Right kidney (tissue), 1 donor: ENCODE results near the gene DOCK6.
A peak's percentile ranks its signal among the peaks of the same experiment; 100 is the strongest.
"Not testable (repeated sequence)": the region's sequence is repeated elsewhere in the genome, so short reads cannot be mapped to it uniquely, and the experiment has no call there.

ENCODE experiments used
- DNase-seq: peaks from one replicate; pipeline ENCODE4 v3.0.0-alpha.2; 2016

Gene DOCK6

DNA sequence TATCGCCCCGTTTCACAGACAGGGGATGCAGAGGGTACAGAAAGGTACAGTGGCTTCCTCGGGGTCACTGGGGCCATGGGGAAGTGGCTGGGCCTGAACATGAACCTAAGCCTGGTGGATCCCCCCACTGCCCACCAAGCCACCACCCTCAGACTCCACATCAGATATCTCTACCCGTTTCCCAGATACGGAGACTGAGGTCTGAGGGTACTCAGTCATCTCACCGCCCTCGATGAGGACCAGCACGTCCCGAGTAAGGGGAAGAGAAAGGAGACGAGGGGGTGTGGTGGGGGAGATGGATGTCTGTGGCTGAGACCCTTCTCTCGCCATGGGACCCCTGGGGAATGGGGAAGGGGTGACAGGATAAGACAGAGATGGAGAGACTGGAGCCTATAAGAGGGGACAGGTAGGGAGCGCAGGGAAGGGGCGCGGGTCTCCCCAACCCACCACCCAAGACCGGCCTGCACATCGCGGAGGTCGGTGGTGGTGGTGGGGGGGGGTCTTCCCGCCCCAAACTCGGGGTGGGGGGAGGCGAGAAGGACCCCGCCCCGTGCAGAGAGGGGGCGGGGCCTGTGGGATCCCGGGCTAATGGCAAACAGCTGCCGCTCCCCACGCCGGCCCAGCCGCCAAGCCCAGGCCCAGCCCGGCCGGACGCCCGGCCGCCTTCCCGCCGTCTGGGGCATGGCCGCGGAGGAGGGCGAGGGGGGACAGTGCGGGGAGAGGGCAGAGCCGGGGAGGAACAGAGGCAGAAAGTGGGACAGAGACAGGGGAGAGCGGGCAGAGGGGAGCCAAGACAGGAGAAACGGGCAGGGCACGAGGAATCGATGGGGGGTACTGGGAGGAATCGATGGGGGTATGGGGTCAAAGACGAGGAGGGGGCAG is 65.7 kb downstream of the DOCK6 start:
- DNase-seq: peak; percentile 36

DNA sequence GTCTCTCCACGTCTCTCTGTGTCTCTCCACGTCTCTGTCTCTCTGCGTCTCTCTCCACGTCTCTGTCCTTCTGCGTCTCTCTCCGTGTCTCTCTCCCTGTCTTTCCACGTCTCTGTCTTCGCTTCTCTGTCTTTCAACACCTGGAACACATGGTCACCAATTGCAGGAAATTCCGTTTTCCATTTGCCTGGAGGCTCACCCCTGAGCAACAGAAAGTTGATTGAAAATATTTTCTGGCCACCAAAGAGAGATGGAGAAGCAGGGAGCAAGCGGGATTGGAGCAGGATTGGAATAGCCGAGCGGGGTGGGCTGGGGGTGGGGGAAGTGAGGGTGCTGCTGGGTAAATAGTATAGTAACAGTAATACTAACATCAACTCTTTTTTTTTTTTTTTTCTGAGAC is 66.6 kb downstream of the DOCK6 start:
- no peak for DNase-seq

DNA sequence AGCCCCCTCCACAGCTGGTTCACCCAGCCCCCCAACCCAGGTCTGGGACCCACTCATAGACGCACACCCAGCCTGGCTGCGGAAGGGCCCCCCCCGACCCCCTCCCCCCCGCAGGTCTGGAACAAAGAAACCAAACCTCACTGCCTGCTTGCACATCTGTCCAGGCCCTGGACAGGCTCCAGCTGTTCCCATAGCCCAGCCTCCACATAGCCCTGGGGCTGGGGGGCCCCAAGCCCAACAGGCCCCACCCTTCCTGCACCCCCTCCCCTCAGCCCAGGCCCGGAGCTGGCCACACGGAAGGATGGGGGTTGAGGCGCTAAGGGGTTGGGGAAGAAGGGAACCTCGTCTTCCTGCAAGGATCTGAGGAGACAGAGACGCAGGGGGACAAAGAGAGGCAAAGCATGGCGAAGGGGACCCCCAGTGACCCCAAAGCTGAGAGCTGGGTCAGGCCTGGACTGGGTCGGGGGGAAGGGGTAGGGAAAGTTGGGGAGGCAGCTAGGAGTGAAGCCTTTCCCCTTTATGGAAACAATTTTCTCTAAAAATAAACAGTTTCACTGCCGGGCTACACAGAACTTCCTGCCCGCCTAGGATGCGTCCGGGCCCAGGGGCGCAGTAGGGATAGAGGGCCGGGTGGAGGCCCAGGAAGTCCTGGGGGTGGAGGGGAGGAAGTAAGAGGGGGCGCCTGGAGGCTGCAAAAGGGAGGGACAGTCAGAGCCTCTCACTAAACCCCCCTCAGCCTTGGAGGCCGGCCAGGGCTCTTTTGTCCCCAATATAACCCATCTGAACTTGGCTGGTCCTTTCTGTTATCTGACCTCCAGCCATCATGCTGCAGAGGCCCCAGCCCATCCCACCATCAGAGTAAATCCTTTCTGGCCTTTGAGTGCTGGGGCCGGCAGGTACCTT is 67.4 kb downstream of the DOCK6 start:
- peak; percentile 52 for DNase-seq

DNA sequence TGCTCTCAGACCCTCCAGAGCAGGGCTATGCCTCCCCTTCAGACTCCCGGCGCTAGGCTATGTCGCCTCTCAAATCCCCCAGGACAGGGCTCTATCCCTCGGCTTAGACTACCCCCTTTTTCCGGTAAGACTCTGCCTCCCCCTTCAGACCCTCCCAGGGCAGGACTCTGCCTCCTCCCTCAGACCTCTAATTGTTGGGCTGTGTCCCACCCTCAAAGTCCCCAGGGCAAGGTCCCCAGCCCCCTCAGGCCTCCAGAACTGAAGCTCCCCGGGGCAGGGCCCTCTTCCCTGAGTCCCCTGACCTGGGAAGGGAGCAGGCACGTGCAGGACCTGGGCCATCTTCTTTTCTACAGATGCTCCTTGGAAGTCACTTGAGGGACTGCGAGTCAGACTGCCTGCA is 68.2 kb downstream of the DOCK6 start:
- DNase-seq: no peak

DNA sequence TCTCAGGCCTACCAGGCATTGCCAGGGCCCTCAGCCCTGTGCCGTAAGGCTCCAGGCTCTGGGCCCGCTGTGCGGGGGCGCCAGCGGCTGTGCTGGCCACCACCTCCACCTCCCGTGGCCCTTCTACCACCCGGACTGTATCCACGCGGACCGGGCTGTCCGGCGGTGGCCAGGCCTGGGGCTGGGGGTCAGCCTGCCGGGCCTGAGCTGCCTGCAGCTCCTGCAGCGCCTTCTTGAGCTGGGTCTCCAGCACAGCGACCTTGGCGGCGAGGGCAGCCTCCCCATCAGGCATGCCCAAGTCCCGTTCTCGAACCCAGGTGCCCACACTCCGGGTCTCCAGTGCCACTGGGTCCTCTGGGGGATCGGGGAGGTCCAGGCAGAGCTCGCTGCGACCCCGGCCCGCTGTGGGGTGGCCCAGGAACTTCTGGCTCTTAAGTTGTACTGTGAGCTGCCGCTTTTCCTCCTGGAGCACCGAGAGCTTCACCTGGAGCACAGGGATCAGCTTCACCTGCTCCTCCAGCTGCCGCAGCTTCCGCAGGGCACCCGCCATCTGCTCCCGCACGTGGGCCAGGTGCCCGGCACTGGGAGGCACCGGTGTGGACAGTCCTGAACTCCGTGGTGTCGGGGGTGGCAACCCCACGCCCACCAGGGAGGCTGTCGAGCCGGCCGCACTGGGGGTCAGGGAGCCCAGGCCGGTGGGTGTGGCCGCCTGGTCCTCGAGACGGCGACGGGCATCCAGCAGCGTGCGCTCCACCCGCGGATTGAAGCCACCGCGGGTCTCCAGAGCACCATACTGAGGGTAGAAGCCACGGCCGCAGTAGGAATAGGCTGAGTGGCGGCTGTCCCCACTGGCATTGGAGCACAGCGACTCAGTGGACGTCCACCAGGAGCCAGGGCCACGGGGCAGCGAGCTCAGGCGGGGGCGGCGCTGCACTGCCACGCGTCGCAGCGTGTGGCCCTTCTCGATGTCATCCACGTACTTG is 69.1 kb downstream of the DOCK6 start:
- no peak for DNase-seq

DNA sequence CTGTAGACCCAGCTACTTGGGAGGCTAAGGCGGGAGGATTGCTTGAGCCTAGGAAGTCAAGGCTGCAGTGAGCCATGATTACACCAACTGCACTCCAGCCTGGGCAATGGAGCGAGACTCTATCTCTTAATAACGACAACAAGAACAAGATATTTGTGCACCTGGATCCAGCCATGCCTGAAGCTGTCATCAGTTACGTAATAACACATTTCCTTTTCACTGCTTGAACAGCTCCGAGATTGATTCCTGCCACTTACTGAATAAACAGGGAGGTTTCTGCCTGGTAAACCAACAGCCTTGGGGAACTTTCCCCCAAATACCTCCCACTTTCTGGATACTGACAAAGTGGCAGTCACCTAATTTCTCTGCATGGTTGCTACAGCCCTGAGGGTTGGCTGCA is 70.4 kb downstream of the DOCK6 start:
- no peak for DNase-seq

DNA sequence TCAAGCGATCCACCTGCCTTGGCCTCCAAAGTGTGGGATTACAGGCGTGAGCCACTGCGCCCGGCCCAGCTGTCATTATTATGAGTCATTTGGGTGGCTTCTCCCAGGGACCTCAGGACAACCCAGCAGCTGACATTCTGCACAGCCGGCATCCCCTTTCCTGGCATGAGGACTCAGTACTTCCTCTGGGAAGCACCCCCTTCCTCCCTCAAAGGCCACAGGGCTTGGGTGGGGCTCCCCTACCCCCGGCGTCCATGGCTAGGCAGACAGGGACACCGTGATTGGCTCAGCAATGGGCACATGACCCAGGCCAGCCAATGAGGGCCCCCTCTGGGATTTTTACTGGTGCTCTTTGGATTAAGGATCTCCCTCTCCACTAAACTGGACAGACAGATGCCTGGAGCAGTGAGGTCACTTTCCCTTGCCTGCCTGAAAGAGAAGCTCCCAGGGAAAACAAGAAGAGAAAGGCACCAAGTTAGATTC is 71.0 kb downstream of the DOCK6 start:
- DNase-seq: no peak

DNA sequence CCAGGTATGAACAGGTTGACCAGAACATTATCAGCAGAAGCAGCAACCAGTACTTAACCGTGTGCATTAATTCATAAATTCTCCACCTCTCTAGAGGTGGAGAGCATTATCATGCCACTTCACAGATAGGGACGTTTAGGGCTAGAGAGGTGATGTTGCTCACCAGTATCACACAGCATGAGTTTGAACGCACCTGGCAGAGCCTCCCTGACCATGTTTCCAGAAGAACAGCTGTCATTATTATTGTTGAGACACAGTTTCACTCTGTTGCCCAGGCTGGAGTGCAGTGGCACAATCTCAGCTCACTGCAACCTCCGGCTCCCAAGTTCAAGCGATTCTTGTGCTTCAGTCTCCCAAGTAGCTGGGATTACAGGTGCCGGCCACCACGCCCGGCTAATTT is 71.8 kb downstream of the DOCK6 start:
- no peak for DNase-seq

DNA sequence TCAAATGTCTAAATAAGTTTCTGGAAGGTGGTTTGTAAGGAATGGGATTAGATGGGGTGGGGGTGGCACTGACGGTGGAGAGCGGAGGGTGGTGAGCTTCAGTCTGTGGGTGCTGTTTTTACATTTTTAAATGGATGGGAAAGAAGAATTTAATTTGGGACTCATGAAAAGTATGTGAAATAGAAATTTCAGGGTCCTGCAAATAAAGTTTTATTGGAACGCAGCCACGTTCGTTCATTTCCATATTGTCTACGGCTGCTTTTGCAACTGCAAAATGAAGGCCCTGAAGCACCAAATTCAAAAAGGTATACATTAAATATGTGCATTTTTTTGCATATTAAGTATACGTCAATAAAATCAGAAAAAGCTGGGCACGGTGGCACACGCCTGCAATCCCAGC is 74.9 kb downstream of the DOCK6 start:
- DNase-seq: no peak

DNA sequence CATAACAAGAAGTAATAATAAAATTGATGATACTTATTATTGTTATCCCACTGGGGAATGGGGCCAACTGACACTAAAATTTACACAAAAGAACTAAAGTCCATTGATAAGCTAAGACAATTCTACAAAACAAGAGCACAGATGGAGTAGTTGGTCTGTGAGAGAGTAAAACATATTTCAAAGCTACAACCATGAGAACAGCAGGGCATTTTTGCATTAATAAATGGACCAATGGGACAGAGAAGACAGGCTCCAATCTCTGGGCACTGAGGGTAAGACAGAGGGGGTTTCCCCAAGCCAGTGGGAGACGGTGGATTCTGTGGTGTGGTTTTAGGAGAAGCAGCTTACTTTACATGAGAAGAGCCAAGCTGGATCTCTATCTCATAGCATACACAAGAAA is 79.3 kb downstream of the DOCK6 start:
- DNase-seq: no peak

DNA sequence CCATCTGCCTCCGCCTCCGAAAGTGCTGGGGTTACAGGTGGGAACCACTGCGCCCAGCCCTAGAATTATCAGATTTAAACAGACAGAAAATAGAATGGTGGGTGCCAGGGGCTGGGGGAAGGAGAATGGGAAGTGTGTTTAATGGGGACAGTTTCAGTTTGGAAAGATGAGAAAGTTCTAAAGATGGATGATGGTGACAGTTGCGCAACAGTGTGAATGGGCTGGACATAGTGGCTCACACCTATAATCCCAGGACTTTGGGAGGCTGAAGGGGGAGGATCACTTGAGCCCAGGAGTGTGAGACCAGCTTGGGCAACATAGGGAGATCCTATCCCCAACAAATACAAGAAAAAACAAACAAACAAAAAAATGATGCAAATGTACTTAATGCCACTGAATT is 80.8 kb downstream of the DOCK6 start:
- no peak for DNase-seq

DNA sequence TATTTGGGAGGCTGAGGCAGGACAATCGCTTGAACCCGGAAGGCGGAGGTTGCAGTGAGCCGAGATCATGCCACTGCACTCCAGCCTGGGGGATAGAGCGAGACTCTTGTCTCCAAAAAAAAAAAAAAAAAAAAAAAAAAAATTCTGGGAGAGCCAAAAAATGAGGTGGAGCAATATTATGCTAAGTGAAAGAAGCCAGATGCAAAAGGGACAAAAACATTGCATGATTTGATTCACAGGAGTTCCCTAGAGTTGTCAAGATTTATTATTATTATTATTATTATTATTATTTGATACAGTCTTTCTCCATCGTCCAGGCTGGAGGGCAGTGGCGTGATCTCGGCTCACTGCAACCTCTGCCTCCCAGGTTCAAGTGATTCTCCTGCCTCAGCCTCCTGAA is 81.3 kb downstream of the DOCK6 start:
- DNase-seq: not testable (repeated sequence)

DNA sequence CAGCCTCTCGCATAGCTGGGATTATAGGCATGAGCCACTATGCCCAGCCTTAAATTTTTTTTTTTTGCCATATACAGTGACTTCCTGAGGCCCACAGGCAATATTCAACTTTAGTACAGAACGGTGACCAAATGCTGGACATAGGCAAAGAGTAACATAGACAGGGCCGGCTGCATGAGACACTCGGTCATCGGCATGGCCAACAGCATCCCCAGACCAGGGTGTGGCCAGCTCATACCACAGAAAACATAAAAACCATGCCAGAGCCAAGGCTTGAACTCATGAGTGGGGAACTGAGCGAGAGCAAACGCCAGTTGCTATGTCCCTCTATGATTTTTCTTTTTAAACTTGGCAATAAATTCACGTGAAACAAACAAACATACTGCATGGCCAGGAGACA is 82.0 kb downstream of the DOCK6 start:
- DNase-seq: no peak

DNA sequence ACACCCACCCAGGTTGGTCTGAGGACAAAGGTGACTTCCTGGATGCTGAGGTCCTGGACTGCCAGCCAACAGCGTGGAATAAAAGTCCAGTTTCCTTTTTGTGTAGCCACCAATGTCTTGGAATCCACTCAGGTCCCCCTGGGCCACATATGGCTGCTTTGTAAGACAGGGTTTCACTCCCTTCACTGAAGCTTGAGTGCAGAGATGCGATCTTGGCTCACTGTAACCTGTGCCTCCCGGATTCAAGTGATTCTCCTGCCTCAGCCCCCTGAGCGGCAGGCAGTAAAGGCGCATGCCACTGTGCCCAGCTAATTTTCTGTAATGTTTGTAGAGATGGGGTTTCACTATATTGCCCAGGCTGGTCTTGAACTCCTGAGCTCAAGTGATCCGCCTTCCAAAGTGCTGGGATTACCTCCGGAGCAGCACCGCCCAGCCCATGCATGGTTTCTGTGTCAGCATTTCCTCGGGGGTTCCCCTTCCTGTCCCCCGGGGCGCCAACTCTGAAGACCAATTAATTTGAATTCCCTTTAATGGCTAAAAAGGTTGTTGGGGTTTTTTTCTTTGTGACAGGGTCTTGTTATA is 82.5 kb downstream of the DOCK6 start:
- no peak for DNase-seq

DNA sequence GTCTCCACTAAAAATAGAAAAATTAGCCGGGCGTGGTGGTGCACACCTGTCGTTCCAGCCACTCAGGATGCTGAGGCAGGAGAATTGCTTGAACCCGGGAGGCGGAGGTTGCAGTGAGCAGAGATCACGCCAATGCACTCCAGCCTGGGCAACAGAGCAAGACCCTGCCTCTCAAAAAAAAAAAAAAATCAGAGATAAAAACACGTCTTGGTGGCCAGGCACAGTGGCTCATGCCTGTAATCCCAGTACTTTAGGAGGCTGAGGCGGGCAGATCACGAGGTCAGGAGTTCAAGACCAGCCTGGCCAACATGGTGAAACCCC is 83.2 kb downstream of the DOCK6 start:
- not testable (repeated sequence) for DNase-seq

DNA sequence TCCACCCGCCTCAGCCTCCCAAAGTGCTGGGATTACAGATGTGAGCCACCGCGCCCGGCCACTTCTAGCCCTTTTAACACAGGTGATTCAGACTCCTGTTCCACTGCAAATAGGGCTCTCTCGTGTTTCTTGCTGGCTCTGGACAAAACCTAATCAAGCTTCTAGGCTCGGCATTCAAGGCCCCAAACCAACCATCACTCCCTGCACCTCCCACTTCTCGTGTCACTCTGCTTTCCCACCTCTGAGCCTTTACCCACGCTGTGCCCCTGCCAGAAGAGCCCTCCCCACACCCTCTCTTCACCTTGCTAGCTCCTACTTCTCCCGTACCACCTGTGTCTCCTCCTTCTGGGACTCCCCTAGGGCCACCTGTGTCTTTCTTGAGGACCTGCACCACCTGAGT is 84.7 kb downstream of the DOCK6 start:
- no peak for DNase-seq

DNA sequence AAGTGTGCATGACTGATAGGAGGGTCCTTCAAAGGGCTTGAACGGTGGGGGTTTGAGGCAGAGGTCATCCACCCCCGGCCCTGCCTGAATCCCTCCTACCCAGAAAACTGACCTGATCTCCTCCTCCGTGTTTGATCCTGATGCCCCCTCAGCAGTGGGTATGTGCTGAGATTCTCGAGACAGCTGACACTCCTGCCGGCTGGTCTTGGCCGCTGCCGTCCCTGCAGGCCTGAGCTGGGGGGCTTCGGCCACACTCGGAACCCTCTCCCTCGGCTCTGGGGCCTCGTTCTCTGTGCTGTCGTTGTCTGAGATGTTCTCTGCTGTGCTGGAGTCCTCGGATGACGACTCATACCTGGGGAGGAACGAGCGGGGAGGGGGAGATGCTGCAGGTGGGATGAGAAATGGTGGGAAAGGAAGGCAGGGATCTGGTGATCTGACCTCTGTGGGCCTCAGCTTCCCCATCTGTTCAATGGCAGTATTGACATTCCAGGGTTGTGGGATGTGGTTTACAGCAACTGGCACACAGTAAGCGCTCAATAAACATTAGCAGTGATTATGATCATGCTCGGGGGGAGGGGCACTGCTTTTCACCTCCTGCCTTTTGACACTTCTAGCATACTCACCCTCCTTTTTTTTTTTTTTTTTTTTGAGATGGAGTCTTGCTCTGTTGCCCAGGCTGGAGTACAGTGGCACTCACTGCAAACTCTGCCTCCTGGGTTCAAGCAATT is 85.7 kb downstream of the DOCK6 start:
- no peak for DNase-seq

DNA sequence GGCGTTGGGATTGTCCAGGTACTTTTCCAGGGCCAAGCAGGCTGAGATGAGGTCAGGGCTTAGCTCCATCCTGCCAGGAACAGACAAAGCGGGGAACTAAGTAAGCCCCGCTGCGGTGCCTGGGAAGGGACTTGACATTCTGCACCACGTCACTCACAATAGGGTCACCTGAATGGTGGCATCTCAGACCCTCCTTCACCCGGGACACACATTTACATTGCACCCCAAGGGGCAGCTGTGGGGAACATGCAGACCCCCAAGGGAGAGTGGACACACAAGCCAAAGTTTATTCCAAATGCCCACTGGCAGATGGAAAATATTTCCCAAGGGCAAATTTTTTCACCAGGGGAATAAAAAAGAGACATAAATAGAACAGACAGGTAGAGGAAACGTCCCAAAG is 86.4 kb downstream of the DOCK6 start:
- no peak for DNase-seq

DNA sequence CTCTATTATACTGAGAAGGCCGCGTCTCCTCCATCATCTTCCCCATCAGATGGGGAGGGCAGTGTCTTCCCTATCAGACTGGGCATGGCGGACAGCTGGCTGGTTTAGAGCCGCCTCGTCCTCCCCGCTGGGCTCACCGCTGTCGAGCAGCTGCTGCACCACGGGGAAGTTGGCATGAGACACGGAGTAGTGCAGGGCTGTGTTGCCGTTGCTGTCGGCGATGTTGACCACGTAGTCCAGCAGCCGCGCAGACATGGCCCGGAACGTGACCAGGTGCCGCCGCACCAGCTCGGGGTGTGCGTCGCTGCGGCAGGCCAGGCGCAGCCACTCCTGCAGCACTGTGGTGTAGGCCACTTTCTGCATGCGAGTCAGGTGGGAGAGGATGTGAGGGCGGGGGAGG is 88.0 kb downstream of the DOCK6 start:
- DNase-seq: no peak

DNA sequence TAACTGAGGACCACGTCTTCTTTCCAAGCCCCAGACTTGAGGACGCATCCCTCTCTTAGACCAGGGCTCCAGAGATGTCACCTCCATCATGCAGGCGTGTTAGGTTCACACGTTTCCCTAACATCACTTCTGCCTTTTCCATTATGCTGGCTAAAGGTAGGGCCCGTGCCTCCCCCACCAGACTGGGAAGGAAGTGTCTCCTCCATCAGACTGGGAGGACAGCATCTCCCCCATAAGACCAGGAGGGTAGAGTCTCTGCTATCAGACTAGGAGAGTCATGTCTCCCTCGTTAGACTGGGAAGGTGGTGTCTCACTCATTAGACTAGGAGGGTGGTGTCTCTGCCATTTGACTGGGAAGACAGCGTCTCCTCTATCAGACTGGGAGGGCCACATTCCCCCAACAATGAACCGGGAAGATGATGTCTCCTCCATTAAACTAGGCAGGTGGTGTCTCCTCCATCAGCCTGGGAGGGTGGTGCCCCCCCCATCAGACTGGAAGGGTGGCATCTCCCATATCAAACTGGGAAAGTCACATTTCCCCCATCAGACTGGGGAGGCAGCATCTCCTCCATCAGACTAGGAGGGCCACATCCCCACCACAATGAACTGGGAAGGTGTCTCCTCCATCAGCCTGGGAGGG is 88.7 kb downstream of the DOCK6 start:
- no peak for DNase-seq

DNA sequence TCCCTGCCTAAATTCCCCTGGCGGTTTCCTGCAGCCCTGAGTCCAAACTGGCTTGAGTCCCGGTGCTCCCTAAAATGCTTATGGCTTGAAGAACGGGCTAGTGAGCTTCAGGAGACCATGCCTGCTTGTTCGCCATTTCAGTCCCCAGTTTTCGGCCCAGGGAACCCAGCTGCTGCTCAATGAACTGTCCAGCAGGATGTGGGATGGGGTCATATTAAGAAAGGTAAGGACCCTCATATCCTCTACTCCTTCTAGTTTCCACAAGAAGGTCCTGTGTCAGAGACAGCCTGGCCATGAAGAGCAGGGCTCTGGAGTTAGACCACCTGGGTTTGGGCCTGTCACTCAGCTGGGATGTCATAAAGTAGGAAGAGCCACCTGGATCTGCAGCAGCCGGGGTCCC is 89.7 kb downstream of the DOCK6 start:
- no peak for DNase-seq
